ENCODE measurements around the gene TMEM255B. TPM values are rescaled to one million over a fixed set of nuclear protein-coding genes. Genes with fewer than 3 reads are reported as not detected.
"Not testable (repeated sequence)": the region's sequence is repeated elsewhere in the genome, so short reads cannot be mapped to it uniquely, and the experiment has no call there.

The TMEM255B gene
- total RNA-seq, 1 donor from 2014 or later = 1.7 TPM

- Mint-ChIP-seq H3K4me3 (no peak overlapping the region), H3K27me3 (ENCODE audit: low read depth) (no peaks in the 10 kb centered on the region), H3K9me3 (no peaks in the 10 kb centered on the region), H3K27ac (no peak overlapping the region), H3K4me1 (peaks cover 9% of the 10 kb centered on the region), H3K36me3 (peaks cover 14% of the 10 kb centered on the region)
- DNase-seq (ENCODE audit: low spot score in 2 of 2, unreplicated experiment in 2 of 2) = no peak
- TF ChIP-seq CTCF (IDR thresholded peaks at IDR 0.05; ENCODE audit: unreplicated experiment) = no peak
These were observed 73.2 kb downstream of the TMEM255B start for GRCh38 chr13:113832205-113832604.

GRCh38 chr13:113832631-113833030, 73.6 kb downstream of the TMEM255B start:
- Mint-ChIP-seq H3K4me1 (peaks cover 13% of the 10 kb centered on the region), H3K27ac (no peak overlapping the region), H3K36me3 (peaks cover 11% of the 10 kb centered on the region), H3K9me3 (no peaks in the 10 kb centered on the region), H3K4me3 (no peak overlapping the region), H3K27me3 (ENCODE audit: low read depth) (no peaks in the 10 kb centered on the region)
- TF ChIP-seq CTCF (IDR thresholded peaks at IDR 0.05; ENCODE audit: unreplicated experiment) = no peak
- no peak for DNase-seq (ENCODE audit: low spot score in 2 of 2, unreplicated experiment in 2 of 2)

GRCh38 chr13:113833111-113833830, 74.2 kb downstream of the TMEM255B start:
- no peak overlapping the region for H3K27ac Mint-ChIP-seq
- H3K36me3 Mint-ChIP-seq = peaks cover 8% of the 10 kb centered on the region
- peaks cover 18% of the 10 kb centered on the region for H3K4me1 Mint-ChIP-seq
- H3K9me3 Mint-ChIP-seq = no peaks in the 10 kb centered on the region
- no peak for DNase-seq (ENCODE audit: low spot score in 2 of 2, unreplicated experiment in 2 of 2)
- no peak overlapping the region for H3K4me3 Mint-ChIP-seq
- no peak for TF ChIP-seq CTCF (IDR thresholded peaks at IDR 0.05; ENCODE audit: unreplicated experiment)
- H3K27me3 Mint-ChIP-seq (ENCODE audit: low read depth) = no peaks in the 10 kb centered on the region

GRCh38 chr13:113834006-113834405, 75.0 kb downstream of the TMEM255B start:
- H3K27ac Mint-ChIP-seq = peak overlapping the region; percentile 34

GRCh38 chr13:113834496-113835200, 75.6 kb downstream of the TMEM255B start:
- Mint-ChIP-seq H3K4me1 (peaks cover 18% of the 10 kb centered on the region), H3K9me3 (no peaks in the 10 kb centered on the region), H3K27ac (peak overlapping the region; percentile 34), H3K27me3 (ENCODE audit: low read depth) (no peaks in the 10 kb centered on the region), H3K36me3 (peaks cover 6% of the 10 kb centered on the region), H3K4me3 (no peak overlapping the region)
- TF ChIP-seq CTCF (IDR thresholded peaks at IDR 0.05; ENCODE audit: unreplicated experiment) = no peak
- DNase-seq (ENCODE audit: low spot score in 2 of 2, unreplicated experiment in 2 of 2) = no peak

More at GRCh38 chr13:113834006-113834405, 75.0 kb downstream of the TMEM255B start:
- H3K9me3 Mint-ChIP-seq; H3K27me3 Mint-ChIP-seq (ENCODE audit: low read depth); H3K36me3 Mint-ChIP-seq; DNase-seq (ENCODE audit: low spot score in 2 of 2, unreplicated experiment in 2 of 2); H3K4me3 Mint-ChIP-seq: not testable (repeated sequence)
- H3K4me1 Mint-ChIP-seq = peaks cover 18% of the 10 kb centered on the region

Data from mesothelial cell of epicardium (in vitro differentiated cells).